GM18868 (cell line): ENCODE results near the gene CNTNAP2.
"Not testable (repeated sequence)": the region's sequence is repeated elsewhere in the genome, so short reads cannot be mapped to it uniquely, and the experiment has no call there.

ENCODE experiments used
- ATAC-seq: cut with Tn5 transposase; IDR thresholded peaks from one replicate; pipeline ENCODE4 v1.9.1; 2021; ENCODE audit warnings: mild to moderate bottlenecking, moderate library complexity; ENCODE audit not compliant: unreplicated experiment

CNTNAP2 gene

DNA sequence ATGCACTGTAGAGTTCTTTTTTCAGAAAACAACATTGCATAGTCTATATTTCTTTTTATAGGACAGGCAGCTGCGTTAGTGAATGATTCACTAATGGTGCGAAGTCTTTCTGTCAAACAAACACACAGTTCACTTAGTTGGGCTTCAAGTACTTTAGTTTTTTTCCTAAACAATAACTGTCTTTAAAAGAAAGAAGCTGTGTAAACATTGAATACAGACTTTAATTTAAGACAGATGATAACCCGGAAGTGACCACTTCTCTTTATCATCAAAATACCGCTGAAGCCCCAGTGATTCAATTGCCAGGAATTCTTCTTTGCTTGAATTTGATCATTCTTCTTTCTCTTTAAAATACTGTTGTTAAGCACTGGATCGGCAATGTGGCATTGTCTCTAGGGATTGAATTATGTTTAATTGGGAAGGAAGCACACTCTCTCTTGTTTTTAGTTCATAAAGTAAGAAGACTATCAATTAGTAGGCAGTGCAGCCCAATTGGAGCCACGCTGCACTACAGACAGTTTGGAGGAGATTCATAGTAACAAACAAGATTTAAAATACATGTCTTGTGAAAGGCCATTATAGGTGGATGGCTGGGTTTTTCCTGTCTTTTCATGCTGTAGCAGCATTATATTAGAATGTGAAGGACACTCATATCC lies 30.4 kb downstream of the CNTNAP2 start:
- ATAC-seq: no peak

DNA sequence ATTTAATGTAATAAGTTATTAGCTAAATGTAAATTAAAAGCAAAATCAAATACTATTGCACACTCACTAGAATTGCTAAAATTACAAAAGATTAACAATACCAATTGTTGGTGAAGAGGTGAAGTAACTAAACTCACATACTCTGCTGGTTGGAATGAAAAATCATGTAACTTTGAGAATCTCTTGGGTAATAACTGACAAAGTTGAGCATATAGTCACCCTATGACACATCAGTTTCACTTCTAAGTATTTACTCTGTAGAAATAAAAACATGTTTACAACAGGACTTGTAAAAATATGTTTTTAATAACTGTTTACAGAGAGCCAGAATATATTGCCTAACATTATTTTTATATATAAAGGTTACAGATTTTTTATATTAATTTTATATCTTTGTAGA lies 33.6 kb downstream of the CNTNAP2 start:
- ATAC-seq: no peak

DNA sequence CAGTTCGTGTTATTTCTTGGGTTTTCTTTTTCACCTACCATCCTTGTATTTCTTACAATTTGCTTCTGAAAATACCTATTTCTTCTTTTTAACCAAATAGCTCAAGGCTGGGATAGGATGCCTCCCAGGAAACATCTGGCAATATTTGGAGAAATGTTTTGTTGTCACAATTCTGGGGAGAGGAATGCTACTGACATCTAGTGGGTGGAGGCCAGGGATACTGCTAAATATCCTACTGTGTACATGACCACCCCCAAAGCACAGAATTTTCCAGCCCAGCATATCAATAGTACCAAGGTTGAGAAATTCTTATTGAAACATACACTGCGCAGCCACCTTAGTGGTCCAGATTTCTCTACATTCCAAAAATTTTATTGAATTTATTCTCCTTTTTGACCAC lies 55.5 kb downstream of the CNTNAP2 start:
- ATAC-seq: no peak

DNA sequence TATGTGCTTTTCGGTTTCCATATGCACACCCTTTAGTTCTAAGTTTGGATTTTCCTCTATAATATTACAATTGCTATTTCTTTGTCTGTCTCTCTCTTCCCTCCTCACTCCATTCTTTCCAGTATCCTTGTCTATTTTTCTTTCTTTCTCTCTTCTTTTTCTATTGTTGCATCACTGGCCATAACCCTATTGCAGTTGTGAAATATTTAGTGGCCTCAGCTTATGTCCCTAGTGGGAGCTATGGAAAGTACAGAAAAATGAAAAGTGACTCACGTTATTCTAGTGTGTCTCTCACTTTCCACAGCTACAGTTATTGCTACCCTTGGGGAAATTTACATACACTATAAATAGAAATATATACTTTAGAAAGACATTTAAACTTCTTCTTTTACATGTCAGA lies 59.1 kb downstream of the CNTNAP2 start:
- ATAC-seq: no peak

DNA sequence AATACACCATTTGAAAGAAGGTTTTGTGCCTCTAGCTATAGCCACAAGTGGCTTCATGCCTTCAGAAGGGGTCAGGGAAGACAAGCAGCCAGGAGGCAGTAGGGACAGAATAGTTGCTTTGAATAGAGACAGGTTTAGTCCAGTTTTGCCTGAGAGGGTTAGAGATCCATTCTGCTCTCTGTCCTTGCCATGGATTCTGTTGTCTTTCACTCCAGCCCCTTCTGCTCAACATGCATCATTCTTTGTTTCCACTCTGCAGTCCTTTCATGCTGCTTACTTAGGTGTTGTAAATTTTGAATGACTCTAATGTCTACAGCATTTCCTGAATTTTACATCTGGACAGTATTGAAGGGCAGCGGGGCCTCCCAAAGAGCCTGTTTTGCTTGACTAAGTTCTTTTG lies 60.3 kb downstream of the CNTNAP2 start:
- no peak for ATAC-seq

DNA sequence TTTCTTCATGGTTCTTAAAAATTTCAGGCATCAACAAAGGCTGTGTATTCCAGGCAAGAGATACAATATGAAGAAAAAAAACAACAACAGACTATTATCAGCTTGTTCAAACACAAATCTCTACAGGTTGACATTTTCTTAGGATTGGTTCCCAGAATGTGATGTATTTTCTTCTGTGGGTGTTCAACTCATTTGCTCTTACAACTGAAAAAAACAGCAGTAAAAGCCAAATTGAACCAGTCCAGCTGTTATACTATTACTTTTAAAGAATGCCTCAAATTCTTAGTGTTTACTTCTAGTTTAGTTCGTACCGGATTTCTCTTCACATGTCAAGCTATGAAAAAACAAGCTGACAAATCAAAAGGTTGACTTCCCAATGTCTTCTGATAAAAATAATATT lies 60.7 kb downstream of the CNTNAP2 start:
- no peak for ATAC-seq

DNA sequence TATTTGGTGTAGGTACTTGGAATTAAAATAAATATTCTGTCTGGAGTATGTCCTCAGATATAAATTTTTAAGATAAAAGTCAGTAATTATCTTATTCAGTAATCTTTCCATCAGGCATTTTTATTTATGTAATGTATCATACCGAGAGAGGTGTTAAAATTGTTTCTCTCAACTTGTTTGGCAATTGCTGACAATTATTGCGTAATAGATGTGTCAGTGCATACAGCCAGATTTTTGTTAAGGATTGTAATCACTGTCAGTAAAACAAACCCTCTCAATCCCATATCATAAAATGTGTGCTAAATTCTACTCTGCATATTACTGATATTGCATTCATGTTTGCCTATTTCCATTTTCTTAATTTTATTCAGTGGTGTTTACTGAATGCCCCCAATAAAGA lies 69.2 kb downstream of the CNTNAP2 start:
- no peak for ATAC-seq

DNA sequence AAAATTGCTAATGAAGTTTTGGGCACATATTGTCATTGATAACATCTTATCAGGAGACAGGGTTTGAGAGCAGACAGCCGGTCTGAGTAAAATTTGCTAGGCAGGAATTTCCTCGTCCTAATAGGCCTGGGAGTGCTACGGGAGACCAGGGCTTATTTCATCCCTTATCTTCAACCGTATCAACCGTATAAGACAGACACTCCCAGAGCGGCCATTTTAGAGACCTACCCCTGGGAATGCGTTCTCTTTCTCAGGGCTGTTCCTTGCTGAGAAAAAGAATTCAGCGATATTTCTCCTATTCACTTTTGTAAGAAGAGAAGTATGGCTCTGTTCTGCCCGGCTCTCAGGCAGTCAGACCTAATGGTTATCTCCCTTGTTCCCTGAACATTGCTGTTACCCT lies 74.8 kb downstream of the CNTNAP2 start:
- ATAC-seq: not testable (repeated sequence)

DNA sequence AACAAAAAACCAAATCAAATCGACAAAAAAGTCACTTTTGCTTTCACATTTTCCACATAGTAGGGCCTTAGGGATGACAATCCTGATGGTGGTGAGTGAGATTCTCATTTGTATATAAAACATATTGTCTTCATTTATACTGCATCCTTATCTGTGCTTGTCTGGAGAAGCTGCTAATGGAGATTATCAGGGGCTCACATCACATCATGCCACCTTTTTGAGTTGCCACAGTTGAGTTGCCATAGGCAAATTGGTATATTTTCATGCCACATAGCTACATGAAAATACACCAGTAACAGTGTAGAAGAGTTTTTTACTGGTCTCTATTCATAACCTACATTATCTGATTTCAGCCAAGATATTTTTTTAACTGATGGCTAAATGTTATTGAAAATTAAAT lies 85.3 kb downstream of the CNTNAP2 start:
- no peak for ATAC-seq

DNA sequence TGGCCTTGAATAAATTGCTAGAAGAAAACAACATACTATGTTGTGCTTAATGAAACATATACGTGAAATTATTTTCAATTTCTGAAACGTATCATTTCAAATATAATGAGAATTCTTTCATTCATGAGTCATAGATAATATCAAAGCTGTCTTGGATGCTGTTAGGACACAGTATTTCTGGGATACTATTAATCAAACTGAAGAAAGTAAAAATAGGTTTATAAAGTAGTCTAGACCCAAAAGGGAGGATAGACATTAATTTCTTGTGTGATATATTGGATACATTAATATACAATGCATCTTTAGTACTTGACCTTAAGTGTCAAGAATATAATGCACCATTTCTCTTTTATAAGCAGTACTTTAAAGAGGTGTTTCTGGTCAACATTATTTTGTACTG lies 89.7 kb downstream of the CNTNAP2 start:
- ATAC-seq: no peak

DNA sequence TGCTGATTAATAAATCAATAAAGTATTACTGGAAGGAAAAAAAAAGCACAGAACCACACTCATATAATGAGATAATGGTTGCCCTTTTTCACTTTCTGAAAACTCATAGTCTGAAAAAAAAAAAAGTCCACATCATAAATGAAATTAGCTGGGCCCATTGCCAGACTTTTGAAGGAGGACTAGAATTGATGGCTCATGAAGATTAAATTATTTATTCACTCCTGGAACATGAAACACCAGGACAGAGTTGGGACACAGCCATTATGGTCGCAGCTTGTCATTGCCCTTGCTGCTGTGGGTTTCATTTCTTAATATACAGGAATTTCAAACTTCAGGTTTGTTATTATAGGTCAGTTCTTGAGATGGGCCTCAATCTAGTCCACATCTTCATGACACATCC lies 91.9 kb downstream of the CNTNAP2 start:
- ATAC-seq: no peak

DNA sequence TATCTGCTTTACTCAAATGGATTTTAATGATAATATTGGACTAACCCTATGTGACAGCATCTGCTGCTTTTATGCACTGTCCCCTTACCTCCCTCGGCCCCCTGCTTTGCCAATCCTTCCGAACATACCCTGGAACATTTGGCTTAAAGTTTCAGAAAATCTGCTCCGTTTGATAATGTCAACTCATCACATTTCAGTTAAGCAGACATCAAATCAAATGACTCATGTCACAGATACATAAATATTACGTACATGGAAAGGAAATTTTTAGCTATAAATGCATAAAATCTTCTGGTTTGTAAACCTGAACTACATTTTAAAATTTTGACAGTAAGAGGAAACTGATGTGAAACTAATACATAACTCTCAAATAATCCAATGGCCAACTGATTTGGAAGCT lies 98.2 kb downstream of the CNTNAP2 start:
- ATAC-seq: no peak

DNA sequence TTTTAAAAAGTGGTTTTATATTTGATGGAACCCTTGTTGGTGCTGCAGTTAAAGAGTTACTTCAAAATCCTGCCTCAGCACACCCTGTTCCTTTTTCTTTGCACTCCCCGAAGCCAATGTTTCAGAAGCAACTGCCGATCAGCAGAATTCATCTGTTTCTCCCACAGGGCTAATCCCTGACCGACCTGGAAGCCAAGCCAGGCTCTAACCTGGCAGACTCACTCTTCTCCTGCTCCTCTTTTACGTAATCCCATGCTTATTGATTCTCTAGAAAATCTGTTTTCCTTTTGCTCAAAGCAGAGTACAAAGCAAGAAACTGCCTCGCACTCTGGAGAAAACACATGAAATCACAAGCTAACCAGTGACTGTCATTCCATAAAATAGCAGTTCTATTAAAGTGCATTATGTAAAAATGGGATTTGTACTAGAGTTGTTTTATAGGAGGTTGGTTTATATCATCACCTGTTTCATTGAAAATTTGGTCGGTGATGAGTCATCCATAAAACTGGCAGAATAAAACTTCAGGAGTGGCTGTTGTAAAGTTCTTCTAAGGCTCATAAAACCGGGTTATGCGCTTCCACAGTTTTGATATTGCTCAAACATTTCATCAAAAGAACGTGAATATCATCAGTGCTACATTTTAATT lies 99.9 kb downstream of the CNTNAP2 start:
- ATAC-seq: no peak

DNA sequence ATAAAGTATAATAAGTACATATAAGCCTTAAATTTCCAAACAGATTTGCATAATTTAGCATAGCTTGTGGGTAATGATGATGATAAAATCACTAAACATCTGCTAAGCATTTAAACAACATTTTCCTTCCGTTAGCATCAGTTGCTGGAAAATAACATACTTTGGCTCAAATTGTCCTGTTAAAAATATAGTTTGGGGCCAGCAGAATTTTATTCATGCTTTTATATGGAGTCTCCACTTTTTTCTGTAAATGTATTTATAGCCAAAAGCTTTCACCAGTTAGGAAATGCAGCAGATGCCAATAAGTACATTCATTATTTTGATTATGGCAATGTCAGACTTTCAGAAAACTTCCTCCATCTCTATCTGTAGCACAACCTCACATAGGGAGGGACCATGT lies 107.2 kb downstream of the CNTNAP2 start:
- no peak for ATAC-seq

DNA sequence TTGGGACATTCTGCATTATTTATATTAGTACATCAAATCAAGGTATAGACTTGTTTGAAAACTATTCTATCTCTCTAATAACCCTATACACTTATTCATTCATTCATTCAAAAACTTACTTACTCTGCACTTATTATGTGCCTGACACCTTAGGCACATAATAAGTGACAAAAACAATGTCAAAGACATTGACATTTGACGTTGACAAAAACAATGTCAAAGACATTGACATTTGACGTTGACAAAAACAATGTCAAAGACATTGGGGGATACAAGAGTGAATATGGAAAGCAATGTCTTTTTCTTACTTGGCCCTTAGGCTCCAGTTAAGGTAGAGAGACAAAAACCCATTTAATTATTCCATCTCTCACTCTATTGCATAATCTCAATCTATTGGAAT lies 116.0 kb downstream of the CNTNAP2 start:
- ATAC-seq: no peak

DNA sequence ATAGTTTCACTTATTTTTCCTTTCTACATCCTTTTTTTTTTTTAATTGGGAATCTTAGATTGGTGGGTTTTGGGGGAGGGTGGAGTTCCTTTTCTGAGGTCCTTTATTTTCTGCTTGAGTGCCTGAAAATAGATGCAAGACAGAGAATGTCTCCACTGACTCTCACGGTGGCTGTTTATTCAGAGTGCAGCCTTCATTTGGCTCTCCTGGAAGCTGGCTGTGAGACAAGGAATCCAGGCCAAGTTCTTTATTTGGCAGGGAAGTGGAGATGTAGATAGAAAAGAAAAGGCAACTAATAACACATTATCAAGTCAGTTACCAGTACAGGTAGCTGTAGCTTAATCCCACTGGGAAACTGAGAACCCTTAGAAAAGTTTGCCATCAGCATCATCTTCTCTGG lies 118.6 kb downstream of the CNTNAP2 start:
- ATAC-seq: no peak

DNA sequence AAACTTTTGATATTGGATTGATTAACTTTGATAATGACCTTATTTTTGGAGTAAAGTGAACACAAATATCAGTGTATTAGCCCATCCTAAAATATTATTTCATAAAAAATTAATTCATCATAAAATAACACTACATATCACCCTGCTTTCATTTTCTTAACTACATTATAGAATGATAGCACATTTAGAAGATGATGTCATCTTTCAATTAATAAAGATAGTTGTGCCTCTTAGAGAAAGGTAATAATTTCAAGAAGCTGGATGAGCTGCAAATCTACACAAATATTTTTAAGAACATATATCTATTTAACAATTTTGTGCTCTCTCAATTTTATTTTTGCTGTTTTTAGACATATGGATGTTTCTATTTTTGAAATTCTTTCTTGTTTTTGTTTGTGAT lies 126.1 kb downstream of the CNTNAP2 start:
- ATAC-seq: no peak

DNA sequence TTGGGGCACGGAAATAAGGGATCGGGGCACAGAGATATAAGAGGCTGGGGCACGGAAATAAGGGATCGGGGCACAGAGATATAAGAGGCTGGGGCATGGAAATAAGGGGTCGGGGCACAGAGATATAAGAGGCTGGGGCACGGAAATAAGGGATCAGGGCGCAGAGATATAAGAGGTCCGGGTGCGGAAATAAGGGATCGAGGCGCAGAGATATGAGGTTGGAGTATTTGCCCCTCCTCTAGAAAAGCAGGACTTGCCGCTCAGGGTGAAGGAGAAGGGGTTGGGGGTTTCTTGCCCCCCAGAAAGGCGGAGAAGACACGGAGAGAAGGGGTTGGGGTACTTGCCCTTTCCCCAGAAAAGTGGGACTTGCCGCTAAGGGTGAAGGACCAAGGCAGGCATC lies 131.4 kb downstream of the CNTNAP2 start:
- not testable (repeated sequence) for ATAC-seq

DNA sequence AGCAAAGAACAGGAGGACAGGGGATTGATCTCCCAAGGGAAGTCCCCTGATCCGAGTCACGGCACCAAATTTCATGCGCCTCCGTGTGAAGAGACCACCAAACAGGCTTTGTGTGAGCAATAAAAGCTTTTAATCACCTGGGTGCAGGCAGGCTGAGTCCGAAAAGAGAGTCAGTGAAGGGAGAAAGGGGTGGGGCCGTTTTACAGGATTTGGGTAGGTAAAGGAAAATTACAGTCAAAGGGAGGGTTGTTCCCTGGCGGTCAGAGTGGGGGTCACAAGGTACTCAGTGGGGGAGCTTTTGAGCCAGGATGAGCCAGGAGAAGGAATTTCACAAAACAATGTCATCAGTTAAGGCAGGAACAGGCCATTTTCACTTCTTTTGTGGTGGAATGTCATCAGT lies 132.1 kb downstream of the CNTNAP2 start:
- not testable (repeated sequence) for ATAC-seq

DNA sequence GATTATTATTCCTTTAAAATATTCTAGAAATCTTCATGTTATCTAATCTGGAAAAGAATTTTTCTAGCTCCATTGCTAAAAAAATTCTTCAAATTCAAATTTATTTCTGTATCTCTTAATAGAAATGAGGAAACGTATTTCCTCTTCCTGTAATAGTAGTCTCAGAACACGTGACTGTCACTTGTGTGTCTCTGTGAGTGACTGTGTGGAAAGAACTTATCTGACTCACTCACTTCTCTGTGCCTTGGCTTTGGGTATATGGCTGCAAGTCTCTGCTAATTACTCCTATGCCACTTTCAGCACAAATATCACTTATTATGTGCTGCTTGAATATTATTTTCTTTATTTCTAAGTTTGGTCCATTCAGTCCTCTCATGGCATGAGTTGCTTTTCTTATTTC lies 132.7 kb downstream of the CNTNAP2 start:
- ATAC-seq: no peak

DNA sequence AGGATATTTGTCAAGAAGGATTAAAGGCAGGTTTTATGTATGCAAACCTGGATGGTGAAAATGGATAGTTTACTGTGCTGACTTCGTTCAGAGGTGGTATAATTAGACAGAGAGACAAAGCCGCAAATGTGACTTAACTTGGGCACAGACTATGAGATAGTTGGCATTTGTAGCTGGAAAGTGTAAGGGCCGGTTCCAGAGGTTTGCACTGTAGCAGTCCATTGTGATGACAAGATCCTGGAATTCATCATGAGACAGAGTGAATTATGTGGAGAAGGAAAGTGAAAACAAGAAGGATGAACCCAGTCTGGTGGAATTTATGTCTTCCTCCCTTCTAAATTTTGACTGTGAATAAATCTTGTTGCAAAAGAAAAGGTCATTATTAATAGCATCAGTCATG lies 139.0 kb downstream of the CNTNAP2 start:
- ATAC-seq: no peak

DNA sequence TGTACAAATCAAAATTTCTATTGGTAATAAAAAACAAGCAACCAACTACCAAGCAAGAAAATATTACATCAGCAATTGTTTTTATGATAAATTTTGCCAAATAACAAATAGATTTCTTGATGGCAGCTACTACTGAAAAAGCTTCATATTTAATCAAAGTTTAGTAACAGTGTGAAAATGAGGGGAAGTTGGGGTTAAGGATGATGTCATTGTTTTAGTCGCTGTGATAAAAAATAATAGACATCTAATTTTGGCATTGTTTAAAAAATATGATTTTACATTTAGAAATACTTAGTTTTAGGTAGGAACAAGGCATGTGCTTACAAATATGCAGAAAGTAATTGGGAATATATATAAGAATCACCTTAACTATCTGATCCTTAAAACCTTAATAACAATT lies 145.9 kb downstream of the CNTNAP2 start:
- ATAC-seq: no peak

DNA sequence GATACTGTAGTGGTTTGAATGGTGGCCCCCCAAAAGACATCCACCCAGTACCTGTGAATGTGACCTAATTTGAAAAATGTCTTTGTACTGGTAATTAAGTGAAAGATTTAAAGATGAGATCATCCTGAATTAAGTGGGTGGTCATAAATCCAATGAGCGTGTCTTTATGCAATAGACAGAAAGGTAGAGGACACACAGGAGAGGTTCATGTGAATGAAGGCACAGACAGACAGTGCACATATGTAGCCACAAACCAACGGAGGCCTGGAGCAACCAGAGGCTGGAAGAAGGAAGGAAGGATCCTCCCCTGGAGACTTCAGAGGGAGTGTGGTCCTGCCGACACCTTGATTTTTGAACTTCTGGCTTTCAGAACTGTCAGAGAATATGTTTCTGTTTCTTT lies 160.3 kb downstream of the CNTNAP2 start:
- ATAC-seq: no peak
